ENCODE data around the gene DPP3.
"Not testable (repeated sequence)": the region's sequence is repeated elsewhere in the genome, so short reads cannot be mapped to it uniquely, and the experiment has no call there.

Gene DPP3

DNA sequence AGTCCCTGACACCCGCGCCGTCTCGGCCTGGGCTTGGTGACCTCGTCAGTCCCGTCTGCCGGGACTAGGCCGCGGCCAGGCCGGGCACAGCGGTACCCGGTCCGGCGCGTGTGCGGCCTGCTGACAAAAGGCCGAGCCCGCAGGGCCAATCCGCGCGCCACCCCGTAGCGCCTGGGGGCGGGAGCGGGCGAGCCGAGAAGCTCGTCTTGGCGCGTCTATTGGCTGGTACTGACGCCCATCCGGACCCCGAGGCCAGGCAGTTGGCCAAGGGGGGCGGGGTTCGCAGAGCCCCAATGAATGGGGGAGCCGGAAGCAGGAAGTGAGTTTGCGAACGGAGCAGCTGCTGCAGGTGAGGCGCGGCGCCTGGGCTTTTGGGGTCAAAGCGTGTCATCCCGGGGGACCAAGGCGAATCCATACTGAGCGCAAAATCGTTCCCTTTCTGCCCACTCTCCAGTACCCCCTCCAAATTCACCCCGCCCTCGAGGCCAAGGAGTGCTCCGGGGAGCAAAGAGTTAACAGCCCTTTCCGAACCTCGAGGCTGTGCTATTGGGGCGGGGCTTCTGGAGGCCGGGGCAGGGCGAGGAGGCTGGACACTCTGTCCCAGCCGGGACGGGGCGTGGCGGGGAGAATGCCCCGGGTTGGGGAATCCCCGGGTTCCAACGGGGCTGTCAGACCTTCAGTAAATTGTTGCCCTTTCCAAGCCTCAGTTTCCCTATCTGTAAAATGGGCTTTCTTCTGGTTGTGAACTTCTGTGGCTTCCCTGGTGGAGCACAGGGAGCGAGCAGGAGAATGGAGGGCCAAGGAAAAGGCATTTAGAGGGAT lies at the start of gene DPP3:
Gene DPP3, plus strand, starts transcription at position 318 of the 822 bp plus-strand sequence. CDS start 1,767 bp downstream, outside the sequence.
- DNase-seq, result peak; percentile 99

GRCh38 chr11:66431287-66431686 lies 48.9 kb upstream of the DPP3 start:
- not testable (repeated sequence) for DNase-seq

DNA sequence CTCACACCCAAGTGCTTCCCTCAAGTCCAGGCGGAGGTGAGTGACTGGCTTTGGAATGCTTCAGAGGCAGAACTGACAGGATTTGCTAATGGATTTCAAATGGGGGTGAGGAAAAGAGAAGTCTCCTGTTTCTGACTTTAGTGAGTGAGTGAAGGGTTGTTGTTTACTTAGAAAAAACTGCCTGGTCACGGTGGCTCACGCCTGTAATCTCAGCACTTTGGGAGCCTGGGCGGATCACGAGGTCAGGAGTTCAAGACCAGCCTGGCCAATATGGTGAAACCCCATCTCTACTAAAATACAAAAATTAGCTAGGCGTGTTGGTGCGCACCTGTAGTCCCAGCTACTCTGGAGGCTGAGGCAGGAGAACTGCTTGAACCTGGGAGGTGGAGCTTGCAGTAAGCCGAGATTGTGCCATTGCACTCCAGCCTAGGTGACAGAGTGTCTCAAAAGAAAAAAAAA lies 48.3 kb upstream of the DPP3 start:
- not testable (repeated sequence) for DNase-seq

DNA sequence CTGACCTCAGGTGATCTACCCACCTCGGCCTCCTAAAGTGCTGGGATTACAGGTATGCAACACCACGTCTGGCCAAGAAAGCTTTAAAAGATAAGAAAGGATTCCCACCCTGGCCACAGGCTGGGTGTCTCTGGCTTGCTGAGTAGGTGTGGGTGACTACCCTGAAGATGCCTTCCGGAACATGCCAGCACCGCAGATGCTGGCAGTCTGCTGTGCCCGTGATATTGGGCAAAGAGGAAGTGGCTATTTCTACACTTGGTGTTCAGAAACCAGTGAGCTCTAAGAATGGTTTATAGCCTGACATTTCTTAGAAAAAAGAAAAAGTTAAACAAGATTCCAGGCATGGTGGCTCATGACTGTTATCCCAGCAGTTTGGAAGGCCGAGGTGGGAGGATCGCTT lies 47.6 kb upstream of the DPP3 start:
- DNase-seq, result no peak

DNA sequence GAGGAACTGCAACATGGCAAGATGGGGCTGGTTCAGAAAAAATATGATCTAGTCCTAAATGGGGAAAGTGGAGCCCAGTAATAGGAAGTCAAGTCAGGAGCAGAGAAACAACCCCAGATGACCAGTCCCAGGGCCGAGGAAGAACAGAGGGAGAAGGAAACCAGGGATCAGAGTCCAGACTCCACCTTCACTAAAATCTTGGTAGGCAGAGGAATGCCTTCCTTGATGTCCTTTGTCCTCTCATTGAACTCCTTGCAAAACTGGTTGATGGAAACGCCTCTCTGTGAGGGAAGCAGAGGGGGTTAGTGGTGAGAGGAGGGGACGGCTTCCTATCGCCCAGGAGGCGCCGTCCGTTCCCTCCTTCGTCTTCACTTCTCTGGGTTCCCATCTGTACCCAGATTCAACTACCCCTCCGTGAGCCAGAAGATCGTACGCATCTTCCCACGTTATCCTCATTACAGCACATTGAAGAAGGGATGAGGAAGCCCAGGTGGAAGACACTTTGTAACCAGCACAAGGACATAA lies 42.2 kb upstream of the DPP3 start:
- no peak for DNase-seq

DNA sequence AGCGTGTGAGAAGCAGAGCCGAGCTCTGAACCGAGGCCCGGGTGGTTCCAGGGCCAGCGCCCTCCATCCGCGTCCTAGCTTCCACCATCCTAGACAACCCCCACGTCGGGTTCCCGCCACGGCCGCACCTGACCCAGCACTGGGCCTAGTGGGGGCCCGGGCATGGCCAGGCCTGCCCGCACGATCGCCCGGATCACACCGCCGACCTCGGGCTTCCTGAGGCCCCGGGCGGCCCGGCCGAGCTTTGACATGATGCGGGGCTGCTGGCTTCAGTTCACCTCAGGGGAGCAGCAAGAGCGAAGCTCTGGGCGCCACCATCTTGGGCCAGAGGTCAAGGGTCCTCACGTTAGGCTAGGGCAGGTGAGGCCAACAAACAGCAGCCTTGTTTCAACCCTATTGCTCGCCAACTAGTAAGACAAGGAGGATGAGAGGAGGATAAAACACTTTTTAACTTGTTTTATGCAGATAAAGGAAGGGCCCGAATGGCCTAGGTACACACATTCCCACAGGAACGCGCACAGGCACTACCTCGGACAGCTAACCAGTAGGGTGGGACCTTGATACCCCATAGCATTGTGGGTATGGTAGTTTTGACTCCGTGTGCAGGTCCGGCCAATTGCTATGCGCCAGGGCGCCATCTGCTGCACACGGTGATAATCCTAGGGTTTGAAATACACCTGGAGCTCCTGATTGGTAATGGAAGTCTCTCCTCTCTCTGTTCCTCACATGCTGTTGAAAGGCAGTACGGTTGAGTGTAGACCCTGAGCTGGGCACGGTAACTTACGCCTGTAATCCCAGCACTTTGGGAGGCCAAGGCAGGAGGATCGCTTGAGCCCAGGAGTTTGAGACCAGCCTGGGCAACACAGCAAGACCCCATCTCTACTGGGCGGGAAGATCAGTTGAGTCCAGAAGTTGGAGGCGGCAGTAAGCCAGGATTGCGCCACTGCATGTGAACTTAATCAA lies 41.4 kb upstream of the DPP3 start, which contains the start of gene MRPL11:
Gene MRPL11, minus strand, starts transcription at position 345 of the 963 bp plus-strand sequence. Its CDS starts 94 bp downstream, at position 251.
- DNase-seq, result peak; percentile 95

DNA sequence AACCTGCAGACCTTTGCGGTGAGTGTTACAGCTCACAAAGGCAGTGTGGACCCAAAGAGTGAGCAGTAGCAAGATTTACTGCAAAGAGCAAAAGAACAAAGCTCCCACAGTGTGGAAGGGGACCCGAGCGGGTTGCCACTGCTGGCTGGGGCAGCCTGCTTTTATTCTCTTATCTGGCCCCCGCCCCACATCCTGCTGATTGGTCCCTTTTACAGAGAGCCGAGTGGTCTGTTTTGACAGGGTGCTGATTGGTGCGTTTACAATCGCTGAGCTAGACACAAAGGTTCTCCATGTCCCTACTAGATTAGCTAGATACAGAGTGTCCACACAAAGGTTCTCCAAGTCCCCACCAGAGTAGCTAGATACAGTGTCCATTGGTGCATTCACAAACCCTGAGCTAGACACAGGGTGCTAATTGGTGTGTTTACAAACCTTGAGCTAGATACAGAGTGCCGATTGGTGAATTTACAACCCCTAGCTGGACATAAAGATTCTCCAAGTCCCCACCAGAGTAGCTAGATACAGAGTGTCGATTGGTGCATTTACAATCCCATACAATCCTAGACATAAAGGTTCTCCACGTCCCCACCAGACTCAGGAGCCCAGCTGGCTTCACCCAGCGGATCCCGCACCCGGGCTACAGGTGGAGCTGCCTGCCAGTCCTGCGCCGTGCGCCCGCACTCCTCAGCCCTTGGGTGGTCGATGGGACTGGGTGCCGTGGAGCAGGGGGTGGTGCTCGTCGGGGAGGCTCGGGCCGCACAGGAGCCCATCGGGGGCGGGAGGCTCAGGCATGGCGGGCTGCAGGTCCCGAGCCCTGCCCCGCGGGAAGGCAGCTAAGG lies 39.9 kb upstream of the DPP3 start:
- DNase-seq, result not testable (repeated sequence)

GRCh38 chr11:66440940-66441282 lies 39.3 kb upstream of the DPP3 start:
- not testable (repeated sequence) for DNase-seq

- no peak for DNase-seq
Measured at GRCh38 chr11:66443602-66444001, 36.6 kb upstream of the DPP3 start.

DNA sequence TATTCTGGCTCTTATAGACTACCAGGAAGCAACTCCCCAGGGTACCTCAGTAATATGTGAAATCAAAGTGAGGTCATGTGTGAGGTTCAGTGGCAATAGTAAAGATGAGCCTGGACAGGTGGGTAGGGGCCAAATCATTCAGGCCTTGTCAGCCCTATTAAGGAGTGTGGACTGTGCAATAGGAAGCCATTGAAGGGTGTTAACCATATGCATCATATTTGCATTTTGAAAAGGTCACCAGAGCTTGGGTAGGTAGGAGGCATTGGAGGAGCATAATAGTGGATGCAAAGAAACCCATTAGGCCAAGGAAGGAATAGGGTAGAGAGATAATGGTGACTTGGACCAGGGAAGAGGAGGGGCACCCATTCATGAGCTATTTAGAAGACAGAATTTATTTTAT lies 33.2 kb upstream of the DPP3 start:
- DNase-seq, result no peak

DNA sequence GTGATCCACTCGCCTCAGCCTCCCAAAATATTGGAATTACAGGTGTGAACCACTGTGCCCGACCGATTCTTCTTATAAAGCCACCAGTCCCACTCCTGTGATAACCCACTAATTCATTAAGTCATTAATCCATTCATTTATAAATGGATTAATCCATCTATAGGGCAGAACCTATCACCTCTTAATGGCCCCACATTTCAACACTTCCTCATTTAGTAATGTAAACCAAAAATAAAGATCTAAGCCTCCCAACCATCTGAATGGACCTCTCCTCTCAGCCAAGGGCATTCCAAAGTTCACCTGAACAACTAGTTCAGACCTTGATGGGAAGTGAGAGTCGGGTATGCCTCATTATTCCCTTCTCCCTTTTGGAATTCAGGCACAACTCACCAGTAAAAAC lies 31.7 kb upstream of the DPP3 start:
- no peak for DNase-seq

DNA sequence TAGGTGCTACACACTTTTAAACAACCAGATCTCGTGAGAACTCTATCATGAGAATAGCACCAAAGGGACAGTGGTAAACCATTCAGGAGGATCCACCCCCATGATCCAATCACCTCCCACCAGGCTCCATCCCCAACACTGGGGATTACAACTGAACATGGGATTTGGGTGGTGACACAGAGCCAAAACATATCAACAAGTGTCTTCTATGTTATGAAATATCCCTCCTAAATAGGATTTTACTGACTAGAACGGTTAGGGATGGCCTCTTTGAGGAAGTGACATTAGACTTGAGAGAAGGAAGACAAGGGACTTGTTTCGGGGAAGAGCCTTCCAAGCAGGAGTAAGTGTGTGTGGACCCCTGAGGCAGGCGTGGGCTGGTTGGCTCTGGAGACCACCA lies 29.7 kb upstream of the DPP3 start:
- DNase-seq, result no peak

DNA sequence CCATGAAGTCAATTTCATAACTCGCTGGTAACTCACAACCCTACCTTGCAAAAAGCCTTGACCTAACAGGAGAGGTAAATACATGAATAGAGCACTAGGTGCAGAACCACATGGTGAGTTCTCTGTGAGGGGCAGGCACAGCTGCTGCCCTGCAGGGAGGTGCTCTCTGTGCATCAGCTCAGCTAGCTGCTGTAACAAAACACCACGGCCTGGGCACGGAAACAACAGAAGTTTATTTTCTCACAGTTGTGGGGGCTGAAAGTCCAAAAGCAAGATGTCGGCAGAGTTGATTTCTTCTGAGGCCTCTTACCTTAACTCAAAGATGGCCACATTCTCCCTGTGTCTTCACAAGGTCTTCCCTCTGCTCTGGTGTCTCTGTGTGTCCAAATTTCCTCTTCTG lies 28.6 kb upstream of the DPP3 start:
- DNase-seq, result no peak

DNA sequence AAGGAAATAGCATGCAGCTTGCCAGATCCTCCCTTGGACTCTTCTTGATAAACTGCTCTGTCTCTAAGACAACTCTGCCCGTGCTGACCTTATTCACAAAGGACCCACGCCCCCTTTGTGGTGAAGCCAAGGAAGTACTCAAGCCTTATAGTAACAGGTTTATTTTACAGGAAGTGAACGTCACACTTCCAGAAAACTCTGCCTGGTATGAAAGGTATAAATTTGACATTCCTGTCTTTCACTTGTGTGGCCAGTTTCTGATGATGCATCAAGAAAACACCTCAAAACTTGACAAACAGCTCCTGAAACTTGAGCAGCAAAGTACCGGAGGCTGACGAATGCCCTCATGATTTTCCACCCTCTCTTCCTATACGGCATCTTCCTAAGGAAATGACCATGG lies 26.0 kb upstream of the DPP3 start:
- DNase-seq, result no peak

DNA sequence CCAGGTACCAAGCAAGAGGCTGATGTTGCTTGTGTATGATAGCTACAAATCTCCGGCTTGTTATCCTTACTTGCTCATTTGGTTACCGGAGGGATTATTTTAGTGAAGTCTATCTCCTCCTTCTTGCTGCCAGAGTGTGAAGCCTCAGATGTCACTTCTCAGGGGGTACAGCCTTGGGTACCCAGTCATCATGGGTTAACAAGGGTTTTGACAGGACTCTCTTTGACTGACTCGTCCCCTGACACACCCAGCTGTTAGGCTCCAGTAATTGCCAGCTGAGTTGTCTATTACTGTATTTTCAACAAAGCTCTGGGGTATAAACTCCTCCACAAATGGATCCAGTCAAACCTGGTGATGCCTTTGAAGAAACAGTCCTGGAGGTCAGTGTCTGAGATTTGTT lies 25.4 kb upstream of the DPP3 start:
- no peak for DNase-seq

- no peak for DNase-seq
Measured at GRCh38 chr11:66457826-66458225, 22.4 kb upstream of the DPP3 start.

GRCh38 chr11:66459138-66459778 lies 21.0 kb upstream of the DPP3 start:
- DNase-seq, result no peak

DNA sequence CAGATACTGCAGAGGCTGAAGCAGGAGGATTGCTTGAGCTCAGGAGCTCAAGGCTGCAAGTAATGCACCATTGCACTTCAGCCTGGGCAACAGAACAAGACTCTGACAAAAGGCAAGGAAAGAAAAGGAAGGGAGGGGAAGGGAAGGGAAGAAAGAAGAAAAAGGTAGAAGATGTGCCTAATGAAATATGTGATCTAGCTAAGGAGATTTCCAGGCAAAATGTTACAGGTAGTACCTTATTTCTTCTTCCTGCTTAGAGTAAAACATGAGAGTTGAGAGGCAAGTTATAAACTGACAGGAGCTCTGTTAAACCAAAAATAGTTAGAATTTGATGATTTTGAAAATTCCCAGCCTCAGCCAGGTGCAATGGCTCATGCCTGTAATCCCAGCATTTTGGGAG lies 18.2 kb upstream of the DPP3 start:
- DNase-seq, result no peak

- DNase-seq, result no peak
Measured at GRCh38 chr11:66462911-66463310, 17.3 kb upstream of the DPP3 start.

GRCh38 chr11:66464116-66464515 lies 16.1 kb upstream of the DPP3 start:
- not testable (repeated sequence) for DNase-seq

DNA sequence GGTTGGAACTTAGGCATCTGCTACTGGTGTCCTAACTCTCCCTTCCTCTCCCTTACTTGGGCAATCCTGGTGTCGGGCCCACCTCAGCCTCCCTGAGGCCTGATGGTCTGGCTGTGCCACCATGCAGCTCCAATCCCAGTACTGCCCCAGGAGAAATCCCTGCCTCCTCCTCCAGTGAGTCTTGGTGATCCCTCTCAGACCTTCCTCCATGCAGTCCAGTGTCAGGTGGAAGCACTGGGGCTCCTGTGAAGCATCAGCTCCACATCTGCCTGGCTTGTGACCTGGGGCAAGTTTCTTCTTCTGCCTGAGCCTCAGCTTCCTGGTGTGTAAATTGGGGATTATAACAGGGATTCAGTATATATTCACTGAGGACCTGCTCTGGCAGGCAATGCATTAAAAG lies 15.3 kb upstream of the DPP3 start:
- no peak for DNase-seq

Measured in NCI-H774 (cell line).